GM19240 (cell line): ENCODE data around the gene CPXM2.

Experiments
- DNase-seq: peaks from one replicate; pipeline ENCODE4 v3.0.0; 2011; ENCODE audit warnings: low spot score; ENCODE audit not compliant: insufficient read length

The CPXM2 gene

DNA sequence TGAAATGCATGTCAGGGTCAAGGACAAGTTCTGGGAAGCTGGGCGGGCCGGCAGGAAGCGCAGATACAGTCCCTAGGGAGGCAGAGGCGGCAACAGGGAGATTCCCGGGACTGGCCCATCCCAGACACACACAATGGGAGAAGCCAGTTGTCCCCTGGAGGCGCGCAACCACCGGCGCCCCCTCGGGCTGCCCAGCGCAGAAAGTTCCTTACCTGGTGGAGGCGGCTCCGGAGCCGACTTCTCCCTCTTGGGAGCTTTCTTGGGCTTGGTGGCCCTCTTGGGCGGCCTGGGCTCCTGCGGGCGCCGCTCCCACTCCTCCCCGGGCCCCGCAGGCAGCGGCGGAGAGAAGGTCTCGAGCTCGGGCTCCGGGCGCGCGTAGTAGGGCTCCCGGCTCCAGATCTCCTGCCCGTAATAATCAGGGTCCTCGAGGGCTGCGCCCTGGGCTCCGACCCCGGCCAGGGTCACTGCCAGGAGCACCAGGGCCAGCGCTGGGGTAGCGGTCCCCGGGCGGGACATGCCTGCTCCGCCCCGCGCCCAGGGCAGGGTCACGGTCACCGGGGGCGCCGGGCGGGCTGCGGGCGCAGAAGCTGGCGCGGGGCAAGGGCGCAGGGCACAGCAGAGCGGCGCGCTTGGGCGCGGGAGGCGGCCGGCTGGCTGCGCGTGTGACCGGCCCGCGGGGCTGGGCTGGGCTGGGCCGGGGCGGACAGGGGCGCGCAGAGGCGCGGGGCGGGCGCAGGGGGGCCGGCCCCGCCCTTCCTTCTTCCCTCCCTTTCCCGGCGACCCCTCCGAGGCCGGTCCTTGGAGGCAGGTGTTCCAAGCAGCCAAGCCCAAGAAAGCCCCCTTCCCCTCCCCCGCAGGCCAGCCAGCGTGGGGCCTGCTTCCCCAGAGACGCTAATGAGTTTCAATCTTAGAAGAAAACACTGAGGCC, at the start of gene CPXM2:
Gene CPXM2 (minus strand): TSS at position 664 of the 928 bp plus-strand sequence. CDS start 148 bp downstream, at position 516.
- no peak for DNase-seq

GRCh38 chr10:123939591-123939990, 48.0 kb upstream of the CPXM2 start:
- DNase-seq: no peak

DNA sequence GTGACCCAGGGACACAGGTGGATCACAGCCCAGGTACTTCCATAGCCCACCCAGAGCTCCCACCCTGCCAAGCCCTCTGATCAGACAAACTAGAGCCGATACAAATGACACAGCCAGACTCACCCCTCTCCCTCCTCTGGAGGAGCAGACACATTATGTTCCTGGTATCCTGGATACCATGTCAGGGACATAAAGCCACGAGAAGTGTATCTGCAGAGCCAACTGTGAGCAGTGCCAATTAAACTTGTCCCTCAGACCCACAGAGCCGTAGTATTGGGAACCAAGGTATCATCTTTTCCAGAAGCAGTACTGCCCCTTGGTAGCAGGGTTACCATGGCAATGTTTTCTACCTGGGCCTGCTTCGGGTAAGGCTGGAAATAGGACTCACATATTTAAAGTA, 47.3 kb upstream of the CPXM2 start:
- DNase-seq: no peak

- DNase-seq: no peak
Measured at GRCh38 chr10:123936426-123936825, 44.8 kb upstream of the CPXM2 start.

GRCh38 chr10:123935680-123936079, 44.1 kb upstream of the CPXM2 start:
- DNase-seq: no peak

- DNase-seq: no peak
Measured at GRCh38 chr10:123934846-123935245, 43.2 kb upstream of the CPXM2 start.

GRCh38 chr10:123930340-123931001, 38.9 kb upstream of the CPXM2 start:
- no peak for DNase-seq

DNA sequence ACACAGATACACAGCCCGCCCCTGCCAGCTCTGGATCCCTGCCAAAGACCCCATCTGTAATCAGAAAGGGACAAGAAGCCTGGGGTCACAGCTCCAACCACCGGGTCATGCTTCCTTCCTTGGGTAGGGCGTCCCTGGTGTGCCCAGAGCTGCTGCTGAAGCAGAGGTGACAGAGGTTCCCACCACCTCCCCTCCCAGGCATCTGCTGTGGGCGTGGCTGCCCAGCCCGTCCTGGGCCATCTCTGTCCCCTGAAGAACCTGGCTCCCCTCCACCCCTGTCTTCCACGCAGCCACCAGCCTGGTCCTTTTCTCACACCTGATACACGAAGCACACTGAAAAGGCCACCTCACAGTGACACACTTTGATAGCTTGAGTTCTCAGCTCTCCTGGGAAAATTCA, 38.2 kb upstream of the CPXM2 start:
- no peak for DNase-seq

- DNase-seq: no peak
Measured at GRCh38 chr10:123928427-123928826, 36.8 kb upstream of the CPXM2 start.

DNA sequence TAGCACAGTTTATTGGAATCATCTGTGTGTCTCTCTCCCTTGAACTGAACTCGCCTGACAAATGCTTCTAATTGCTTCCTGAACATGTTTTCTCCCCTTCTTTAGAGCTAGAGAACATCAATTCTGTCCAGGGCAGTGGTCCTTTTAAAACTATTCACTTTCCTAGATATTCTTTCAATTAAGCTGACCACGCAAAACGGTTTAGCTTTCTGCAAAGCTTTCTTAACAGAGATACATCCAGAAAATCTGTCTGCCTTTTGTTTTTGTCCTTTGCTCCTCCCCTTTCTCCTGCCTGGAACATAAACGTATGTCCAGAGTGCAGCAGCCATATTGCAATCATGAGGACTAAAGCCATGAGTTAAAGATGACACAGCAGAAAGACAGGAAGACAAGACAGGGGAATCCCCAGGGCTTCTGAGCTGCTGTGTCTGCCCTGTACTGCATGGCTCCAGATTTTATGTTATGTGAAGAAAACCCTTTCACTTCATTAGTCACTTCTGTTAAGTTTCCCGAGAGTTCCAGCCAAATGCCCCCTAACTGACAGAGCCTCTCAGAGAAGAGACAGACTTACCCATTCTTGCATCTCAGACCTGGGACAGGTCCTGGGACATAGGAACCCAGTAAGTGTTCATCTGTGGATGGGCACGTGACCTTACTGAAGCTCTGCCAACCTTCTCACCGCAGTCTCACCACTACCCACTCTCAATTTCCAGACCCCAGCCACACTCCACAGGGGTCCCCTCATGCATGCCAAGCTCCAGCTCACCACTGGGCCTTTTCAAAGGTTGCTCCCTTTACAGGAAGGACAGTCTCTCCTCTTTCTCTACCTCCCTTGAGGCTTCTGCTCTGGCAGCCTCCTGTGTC, 35.0 kb upstream of the CPXM2 start:
- peak; percentile 21 for DNase-seq

- DNase-seq: no peak
Measured at GRCh38 chr10:123922126-123922525, 30.5 kb upstream of the CPXM2 start.

- no peak for DNase-seq
Measured at GRCh38 chr10:123916775-123917174, 25.2 kb upstream of the CPXM2 start.

GRCh38 chr10:123913688-123914268, 22.2 kb upstream of the CPXM2 start:
- no peak for DNase-seq

DNA sequence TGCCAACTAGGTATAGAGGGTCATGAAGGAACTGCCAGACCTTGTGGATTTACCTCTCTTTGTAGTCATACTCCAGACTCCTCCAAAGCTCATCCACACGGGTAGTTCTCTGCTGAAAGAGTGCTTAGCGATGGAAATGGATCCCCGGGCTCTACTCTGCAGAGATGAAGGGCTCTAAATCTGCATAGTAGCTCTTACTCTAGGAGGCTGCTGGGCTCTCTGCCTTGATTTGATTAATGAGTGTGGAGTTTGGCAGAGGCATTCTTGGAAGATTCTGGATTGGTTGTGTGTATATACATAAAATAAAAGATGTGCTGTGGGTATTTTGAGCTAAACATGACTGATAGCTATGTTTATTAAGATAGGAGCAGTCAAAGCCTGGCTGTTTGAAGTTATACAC, 21.3 kb upstream of the CPXM2 start:
- no peak for DNase-seq

GRCh38 chr10:123912466-123912865, 20.9 kb upstream of the CPXM2 start:
- no peak for DNase-seq

DNA sequence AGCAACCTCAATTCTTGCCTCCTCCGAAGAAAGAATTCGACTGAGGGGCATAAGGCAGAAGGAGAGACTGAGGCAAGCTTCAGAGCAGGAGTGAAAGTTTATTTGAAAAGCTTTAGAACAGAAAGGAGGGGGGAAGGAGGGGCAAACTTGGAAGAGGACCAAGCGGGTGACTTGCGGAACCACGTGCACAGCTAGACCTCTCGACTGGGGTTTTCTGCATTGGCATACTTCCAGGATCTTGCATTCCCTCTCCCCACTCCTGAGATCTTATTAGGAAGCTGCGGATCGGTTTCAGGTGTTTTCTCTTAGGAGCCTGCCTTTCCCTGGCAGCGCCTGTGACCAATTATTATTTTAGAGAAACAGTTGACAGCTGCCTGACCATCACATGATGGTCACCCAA, 20.3 kb upstream of the CPXM2 start:
- no peak for DNase-seq

DNA sequence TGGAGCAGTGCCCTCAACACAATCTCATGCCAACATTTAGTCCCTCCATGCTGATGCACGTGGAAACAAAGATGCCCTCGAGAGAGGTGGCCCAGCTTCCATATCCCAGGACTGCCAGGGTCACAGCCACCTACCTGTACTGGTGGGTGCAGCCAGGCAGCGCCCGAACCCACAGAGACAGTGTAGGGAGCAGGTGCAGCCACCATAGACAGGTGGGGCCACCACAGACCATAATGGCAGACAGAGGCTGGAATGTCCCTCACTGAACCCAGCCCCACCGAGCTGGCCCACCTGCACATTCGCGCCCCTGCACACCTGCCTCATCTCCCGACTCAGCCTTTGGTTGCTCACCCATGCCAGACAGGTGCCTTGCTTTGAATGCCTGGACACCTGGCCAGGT, 18.3 kb upstream of the CPXM2 start:
- DNase-seq: no peak

DNA sequence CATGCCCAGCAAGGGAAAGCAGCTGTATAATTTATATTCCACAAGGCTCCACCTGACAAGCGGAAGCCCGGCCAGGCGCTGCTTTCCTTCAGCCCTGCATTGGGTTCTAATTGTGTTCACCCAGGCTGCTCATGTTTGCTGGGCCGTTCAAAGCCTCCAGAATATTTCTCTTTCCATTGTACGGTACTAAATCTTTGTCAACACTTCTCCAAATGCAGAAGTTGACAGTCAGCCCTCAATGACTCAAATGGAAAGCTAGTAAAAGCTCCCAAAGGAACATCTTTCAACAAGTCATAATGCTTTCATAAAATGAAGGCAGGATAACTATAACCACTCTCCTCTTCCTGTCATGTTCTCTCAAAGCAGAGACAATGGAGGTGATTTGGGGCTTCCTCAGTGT, 17.8 kb upstream of the CPXM2 start:
- no peak for DNase-seq

DNA sequence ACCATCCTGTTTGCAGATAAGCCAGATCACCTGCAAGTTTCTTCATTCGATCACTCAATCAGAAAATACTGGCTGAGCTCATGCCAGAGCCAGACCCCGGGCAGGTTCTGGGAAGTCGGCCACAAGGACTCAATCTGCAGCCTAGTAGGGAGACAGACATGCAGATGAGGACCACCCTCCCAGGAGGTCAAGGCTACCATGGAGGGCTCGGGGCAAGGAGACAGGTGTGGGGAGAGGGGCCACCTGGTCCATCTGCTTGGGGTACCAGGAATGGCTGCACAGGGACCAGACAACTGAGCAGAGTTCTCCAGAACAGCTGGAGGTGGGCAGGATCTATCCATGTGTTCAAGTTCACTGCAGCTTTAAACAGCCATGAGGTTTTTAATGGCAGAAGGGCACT, 16.8 kb upstream of the CPXM2 start:
- DNase-seq: no peak

DNA sequence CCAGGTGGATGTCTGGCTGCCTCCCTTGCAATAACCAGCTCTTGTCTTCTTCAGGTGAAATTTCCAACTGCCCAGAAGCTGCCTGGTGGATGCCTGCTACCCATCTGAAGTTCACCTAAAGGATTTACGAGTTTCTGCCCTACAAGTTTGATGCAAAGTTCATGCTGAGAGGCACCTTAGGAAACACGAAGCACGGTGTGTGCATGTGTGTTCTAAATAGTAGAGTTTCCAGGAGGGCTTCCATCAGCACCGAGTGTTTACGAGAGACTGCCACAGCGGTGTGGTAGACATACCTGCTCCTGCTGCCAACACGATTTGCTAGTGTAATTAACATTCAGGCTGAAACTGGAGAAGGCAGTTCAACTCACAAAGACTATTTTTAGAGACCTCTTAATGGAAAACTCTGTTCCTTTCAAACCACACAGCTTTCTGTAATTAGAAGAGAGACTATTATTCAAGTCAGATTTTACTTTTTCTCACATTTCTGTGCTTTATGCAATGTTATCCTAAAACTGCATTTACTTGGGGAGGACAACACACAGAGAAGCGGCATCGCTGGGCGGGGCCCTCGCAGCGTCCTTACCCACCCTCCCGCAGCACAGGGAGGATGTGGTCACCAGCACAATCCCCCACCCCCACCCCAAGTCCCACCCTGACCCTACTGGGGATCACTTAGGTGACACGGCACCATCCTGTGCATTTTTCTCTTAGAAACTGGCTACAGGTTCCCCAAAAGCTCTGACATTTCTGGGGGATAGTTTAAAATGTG, 15.5 kb upstream of the CPXM2 start:
- no peak for DNase-seq

- DNase-seq: no peak
Measured at GRCh38 chr10:123906296-123906695, 14.7 kb upstream of the CPXM2 start.
